HG03520 (cell line): ENCODE measurements around the gene NBPF8.
"Not testable (repeated sequence)": the region's sequence is repeated elsewhere in the genome, so short reads cannot be mapped to it uniquely, and the experiment has no call there.

Experiments used
- ATAC-seq: cut with Tn5 transposase; IDR thresholded peaks from one replicate; pipeline ENCODE4 v1.9.1; 2021; ENCODE audit warnings: mild to moderate bottlenecking, moderate library complexity; ENCODE audit not compliant: unreplicated experiment

Gene NBPF8, protein sequence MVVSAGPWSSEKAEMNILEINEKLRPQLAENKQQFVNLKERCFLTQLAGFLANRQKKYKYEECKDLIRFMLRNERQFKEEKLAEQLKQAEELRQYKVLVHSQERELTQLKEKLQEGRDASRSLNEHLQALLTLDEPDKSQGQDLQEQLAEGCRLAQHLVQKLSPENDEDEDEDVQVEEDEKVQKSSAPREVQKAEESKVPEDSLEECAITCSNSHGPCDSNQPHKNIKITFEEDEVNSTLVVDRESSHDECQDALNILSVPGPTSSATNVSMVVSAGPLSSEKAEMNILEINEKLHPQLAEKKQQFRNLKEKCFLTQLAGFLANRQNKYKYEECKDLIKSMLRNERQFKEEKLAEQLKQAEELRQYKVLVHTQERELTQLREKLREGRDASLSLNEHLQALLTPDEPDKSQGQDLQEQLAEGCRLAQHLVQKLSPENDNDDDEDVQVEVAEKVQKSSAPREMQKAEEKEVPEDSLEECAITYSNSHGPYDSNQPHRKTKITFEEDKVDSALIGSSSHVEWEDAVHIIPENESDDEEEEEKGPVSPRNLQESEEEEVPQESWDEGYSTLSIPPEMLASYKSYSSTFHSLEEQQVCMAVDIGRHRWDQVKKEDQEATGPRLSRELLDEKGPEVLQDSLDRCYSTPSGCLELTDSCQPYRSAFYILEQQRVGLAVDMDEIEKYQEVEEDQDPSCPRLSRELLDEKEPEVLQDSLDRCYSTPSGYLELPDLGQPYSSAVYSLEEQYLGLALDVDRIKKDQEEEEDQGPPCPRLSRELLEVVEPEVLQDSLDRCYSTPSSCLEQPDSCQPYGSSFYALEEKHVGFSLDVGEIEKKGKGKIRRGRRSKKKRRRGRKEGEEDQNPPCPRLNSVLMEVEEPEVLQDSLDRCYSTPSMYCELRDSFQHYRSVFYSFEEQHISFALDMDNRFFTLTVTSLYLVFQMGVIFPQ

DNA sequence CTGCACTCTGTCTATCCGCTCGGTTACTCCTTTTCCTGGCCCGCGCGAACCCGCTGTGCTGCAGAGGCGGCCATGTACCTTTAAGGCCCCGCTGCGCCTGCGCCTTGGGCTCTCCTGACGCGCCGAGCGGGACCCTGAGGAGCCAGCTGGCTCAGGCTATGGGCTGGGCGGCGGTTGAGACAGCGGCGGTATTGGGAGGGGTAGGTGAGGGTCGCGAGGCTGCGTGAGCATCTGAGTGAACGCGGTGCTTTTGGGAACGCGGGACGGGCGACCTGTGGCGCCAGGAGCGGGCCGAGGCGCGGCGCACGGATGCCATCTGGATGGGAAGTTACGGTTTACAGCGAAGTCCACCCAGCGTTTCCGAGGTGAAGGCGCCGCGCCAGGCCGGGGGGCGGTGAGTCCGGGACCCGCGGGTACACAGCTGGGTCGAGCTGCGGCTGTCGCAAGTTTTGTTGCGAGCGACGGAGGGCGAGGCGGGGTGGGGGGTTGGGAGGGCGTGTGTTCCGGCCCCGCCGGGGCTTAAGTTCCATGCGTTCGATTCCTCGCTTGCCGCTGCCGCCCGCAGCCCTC is at the start of gene NBPF8:
Gene NBPF8, plus strand, starts transcription at position 125 of the 570 bp plus-strand sequence. CDS start 21,488 bp downstream, outside the sequence.
- ATAC-seq = peak; percentile 97

DNA sequence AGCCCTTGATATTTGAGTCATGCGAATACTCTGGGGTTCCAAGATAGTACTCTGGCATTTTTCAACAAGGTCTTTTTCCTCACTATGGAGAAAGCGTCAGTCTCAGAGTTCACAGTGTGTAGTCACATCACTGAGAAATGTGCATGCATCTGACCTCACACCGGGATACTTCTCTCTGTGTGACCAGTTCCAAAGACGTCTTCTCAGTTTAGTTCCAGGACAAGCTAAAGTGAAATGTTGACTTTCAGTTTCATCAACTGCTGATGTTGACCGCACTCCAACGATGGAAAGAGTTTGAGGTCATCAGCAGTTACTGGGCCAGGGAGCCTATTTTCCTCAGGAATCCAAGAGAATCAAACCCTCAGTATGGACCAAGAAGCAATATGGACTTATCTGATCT is 47.1 kb upstream of the NBPF8 start:
- not testable (repeated sequence) for ATAC-seq

DNA sequence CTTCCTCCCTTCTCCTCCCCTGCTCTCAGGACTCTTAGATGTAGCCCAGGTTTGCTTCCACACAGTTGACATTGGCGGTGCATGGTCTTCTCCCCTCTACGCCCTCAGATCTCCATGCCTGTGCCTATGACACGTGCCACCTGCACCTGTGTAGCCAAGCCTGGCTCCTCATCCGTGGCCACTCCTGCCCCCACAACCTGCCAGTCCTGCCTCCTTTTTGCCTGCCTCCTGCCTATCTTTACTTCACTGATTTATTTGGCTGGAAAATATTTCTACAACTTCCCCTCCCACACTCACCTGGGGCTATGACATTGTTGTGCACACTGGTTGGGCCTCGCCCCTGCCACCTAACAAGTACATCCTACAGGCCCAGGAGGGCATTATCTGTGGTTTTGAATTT is 28.2 kb upstream of the NBPF8 start:
- not testable (repeated sequence) for ATAC-seq

DNA sequence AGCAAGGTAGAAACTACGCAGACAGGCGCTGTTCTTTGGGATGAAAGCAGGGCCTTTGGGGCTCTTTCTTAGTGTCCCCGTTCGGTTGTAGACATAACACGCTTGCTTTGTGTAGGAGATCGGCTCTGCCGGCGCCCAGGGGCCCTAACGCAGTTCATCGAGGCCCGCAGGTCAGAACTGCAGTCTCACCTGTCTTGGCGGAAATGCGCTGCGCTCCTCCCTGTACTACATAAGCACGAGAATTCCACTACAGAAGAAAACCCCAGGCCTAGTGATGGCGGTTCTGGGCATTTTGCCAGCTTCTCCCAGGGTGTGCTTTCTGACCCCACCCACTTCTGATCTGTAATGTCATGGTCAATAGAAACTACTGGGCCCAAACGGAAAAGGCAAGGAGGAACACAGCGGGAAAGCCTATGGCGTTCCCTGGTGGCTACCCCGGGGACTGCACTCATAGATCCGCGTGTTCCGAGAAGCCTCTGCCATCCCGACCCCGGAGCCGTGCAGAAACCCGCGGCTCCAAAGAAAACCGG is 26.2 kb upstream of the NBPF8 start:
- ATAC-seq = not testable (repeated sequence)

DNA sequence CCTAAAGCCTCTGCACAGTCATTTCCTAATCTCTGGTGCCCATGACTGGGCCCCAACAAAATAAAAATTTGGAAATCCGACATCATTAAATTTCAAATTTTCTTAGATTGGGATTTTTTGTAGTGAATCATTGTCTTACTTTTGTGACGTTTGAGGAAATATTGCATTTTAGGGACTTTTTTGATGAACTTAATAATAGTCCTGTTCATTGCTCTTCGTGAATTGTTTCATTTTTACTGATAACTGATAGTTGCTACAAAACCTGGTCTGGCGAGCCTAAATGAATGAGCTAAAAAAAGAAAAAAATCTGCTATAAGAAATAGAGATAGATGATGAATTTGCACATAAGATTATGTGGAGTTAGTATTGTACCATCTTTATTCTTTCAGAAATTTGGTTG is 23.5 kb upstream of the NBPF8 start:
- ATAC-seq = not testable (repeated sequence)

DNA sequence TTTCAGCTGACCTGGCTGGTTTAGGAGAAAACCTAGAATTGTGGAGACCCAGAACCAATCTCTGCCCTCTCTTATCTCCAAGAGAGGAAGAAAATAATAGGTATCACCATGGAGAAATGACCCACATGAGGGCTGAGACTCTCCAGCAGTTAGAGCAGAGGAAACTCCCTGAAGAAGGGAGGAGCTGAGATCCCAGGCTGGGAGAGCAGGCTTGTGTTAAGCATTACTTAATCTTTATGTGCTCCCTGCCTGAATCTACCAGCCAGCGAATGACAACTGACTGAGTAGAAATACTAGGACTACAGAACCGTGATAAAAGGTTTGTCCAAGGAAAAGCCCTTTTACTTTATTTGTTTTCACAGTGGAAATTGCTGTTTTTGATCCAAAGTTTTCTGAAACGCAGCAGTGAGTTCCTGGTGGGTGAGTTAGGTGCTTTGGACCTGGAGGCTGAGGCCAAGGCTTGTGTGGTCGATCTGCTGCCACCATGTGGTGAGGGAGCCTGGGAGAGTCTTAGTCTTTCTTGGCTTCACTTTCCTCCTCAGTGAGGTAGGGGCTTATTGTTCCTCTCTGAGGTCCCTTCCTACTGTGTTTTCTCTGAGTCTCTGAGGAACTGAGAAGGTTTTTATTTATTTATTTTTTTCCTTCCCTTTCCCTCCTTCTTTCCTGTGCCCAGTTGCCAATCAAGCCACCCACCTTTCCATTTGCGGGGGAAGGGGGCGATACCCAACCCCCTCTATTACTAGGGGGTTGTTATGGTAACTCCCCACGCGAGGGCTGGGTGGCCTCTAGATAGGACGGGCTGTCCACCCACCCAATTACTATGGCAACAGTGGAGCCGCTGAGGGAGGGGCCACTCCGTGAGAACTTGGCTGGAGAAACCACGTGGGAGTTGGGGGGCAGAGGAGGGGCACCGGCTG is 21.3 kb upstream of the NBPF8 start:
- not testable (repeated sequence) for ATAC-seq

DNA sequence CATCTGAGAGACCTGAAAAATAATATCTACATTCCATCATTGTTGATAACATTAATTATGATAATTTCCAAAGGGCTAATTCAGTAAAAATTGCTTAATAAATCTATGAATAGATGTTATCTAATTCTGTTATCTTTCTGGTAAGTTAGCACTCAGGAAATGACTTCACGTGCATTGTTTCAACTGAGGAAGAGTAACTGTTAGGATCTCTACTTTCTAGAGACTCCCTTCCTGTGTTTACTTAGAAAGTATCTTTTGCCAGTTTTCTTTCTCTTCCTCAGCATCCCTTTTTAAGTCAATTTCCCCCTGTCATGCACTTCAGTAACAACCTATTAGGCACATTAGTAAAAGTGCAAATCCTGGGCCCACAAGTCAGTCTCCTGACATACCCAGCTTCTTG is 9.5 kb upstream of the NBPF8 start:
- ATAC-seq = not testable (repeated sequence)

DNA sequence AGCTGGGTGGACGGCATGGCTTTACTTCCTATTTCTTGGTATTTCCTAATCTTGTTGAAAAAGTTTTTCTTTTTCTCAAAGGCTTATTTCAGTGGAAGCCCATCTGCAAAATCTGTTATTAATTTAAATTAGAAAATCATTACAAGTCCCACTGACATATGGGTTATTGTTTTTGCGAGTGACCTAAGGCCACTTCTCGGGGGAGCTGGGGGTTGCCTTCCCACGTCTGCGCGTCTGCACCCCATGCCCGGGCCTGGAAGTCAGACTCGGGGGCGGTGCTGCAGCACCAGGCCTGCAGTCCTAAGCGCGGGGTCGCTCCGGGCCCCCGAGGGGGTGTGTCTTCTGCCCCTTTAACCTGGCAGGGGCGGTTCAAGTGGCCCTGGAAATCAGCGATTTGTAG is 384 bp upstream of the NBPF8 start:
- ATAC-seq = peak; percentile 8

DNA sequence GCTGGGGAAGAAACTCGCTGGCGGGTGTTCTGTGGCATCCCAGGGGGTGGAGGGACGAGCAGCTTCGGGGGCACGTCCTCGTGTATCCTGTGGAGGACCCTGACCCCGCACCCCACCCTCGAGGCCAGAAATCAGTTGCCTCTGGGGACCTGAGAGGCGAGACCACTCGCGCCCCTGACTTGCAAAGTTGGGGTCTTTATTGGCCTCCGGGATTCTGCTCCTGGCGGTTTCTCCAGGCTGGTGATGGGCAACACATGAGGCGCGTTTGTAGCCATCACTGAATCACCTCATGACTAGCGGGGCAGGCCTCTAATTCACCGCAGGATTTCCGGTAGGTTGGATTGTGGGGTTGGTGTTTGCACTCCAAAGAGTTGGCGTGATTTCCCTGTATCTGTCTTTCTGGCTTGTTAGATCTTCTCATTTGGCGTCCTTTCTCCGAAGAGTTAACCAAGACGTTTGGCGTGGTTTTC is 692 bp downstream of the NBPF8 start:
- ATAC-seq = peak; percentile 30

DNA sequence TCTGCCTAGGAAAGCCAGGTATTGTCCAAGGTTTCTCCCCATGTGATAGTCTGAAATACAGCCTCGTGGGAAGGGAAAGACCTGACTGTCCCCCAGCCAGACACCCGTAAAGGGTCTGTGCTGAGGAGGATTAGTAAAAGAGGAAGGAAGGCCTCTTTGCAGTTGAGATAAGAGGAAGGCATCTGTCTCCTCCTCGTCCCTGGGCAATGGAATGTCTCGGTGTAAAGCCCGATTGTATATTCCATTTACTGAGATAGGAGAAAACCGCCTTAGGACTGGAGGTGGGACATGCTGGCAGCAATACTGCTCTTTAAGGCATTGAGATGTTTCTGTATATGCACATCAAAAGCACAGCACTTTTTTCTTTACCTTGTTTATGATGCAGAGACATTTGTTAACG is 10.2 kb downstream of the NBPF8 start:
- ATAC-seq = not testable (repeated sequence)

DNA sequence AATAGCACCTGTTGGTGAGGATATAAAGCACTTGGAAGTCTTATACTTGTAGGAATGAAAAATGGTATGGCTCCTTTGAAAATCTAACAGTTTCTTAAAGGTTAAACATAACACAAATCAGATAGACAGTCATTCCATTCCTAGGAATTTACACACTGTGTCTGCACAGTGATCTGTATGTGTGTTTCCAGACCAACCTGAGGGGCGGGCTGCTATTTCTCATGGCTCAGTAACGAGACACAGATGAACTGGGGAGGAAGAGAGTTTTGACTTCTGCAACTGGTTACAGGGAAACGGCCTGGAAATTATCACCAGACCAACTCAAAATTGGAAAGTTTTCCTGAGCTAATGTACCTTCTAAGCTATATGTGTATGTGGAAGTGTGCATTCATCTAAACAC is 16.8 kb downstream of the NBPF8 start:
- not testable (repeated sequence) for ATAC-seq

DNA sequence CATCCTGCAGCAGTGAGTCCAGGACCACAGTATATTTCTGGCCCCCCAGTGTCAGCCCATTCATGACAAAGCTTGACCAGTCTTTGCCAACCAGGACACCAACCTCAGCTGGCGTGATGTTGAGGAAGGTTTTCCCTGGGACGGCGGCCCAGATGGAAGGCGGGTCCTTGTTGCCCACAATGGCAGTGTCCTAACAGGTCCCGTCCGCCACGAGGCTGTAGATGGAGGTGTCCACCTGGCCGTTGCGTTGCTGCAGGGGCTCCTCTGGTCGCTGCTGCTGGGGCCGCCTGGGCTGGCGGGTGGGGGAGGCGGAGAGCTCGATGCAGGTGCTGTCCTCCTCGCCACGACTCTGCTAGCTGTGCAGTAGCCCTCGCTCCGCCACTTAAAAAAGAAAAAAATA is 19.0 kb downstream of the NBPF8 start:
- ATAC-seq = not testable (repeated sequence)

DNA sequence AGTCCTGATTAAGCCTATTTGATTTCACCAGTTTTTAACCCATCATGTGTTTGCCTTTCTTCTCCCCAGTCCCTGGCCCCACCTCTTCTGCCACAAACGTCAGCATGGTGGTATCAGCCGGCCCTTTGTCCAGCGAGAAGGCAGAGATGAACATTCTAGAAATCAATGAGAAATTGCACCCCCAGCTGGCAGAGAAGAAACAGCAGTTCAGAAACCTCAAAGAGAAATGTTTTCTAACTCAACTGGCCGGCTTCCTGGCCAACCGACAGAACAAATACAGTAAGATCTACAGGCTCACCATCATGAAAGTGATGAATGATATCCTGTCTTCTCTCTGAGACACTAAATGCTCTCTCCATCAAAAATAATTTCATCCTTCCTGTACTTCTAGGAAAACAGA is 34.3 kb downstream of the NBPF8 start:
- ATAC-seq = not testable (repeated sequence)
